ENCODE data around the gene CUL3. TPM values are rescaled to one million over a fixed set of nuclear protein-coding genes. Genes with fewer than 3 reads are reported as not detected.
"Not testable (repeated sequence)": the region's sequence is repeated elsewhere in the genome, so short reads cannot be mapped to it uniquely, and the experiment has no call there.

The CUL3 gene
- total RNA-seq, 4 donors from 2014 or later, result 94.1 to 120 (median 109) TPM

DNA sequence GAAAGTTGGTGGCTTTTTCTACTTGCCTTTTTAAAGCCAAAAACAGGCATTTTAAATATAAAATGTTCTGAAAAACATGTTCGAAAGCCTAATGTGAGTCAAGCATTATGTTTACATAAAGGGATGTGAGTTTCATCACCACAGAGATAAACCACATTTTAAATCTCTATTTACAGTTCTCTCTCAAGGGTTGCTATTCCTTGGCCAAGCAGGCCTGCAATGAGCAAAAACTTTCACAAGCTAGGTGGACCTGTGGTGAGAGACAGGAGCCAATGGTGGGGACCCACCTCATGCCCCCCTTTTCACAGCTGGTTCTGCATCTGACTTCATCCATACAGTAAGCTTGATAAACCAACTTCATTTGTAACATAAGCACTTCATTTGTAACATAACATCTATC is 65.1 kb downstream of the CUL3 start:
- no peak for DNase-seq
- in situ Hi-C loops (cut with MboI; ENCODE audit: low sequenced_read_pairs in 4 of 4), result no loop called here
- ATAC-seq, result no peak
- Histone ChIP-seq H3K36me3 (no peaks in the 10 kb centered on the region), H3K27me3 (no peaks in the 10 kb centered on the region), H3K9me3 (no peaks in the 10 kb centered on the region), H3K4me3 (no peak overlapping the region), H3K27ac (no peak overlapping the region), H3K4me1 (peaks cover 54 to 58% of the 10 kb centered on the region in 2 donors)
- TF ChIP-seq, protein P1, sequence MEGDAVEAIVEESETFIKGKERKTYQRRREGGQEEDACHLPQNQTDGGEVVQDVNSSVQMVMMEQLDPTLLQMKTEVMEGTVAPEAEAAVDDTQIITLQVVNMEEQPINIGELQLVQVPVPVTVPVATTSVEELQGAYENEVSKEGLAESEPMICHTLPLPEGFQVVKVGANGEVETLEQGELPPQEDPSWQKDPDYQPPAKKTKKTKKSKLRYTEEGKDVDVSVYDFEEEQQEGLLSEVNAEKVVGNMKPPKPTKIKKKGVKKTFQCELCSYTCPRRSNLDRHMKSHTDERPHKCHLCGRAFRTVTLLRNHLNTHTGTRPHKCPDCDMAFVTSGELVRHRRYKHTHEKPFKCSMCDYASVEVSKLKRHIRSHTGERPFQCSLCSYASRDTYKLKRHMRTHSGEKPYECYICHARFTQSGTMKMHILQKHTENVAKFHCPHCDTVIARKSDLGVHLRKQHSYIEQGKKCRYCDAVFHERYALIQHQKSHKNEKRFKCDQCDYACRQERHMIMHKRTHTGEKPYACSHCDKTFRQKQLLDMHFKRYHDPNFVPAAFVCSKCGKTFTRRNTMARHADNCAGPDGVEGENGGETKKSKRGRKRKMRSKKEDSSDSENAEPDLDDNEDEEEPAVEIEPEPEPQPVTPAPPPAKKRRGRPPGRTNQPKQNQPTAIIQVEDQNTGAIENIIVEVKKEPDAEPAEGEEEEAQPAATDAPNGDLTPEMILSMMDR (IDR thresholded peaks at IDR 0.05 in 4 of 5, conservative IDR thresholded peaks at IDR 0.05 in 1 of 5), result no peak
- TF ChIP-seq POLR2A (IDR thresholded peaks at IDR 0.05), result no peak
- intact Hi-C loops (cut with DNase I; ENCODE audit: low total_unique reads), result no loop called here

DNA sequence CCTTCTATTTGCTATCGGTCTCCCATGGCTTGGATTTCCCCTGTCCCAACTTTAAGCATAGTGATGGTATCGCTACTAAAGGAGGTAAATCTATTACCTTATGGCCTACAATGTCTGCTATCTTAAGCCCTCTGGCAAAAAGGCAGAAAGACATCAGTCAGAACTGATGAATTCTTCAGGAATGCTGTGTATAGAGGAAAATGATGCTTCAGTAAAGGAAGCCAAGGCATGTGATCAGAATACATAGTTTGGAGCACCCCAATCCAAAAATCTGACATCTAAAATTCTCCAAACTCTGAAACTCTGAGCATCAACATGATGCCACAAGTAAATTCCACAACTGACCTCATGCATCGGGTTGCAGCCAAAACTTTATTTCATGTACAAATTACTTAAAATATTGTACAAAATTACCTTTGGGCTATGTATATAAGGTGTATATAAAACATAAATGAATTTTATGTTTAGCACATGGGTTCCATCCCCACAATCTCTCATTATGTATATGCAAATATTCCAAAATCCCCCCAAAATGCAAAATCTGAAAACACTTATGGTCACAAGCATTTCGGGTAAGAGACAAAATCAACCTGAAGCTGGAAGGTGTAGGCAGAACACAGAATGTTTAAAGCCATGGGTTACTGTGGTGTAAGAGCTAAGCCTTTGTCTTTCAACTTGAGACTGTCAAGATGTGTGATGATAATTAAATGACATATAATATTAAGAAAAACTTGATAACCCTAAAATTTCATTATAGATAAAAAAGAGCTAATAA is 66.2 kb downstream of the CUL3 start:
- Histone ChIP-seq H3K27ac (no peak overlapping the region), H3K4me3 (no peak overlapping the region), H3K27me3 (no peaks in the 10 kb centered on the region), H3K4me1 (peaks cover 44 to 51% of the 10 kb centered on the region in 2 donors), H3K9me3 (no peaks in the 10 kb centered on the region), H3K36me3 (no peaks in the 10 kb centered on the region)
- ATAC-seq (no peak), DNase-seq (no peak)
- TF ChIP-seq, protein P1 (IDR thresholded peaks at IDR 0.05 in 4 of 5, conservative IDR thresholded peaks at IDR 0.05 in 1 of 5), result no peak
- no peak for TF ChIP-seq POLR2A (IDR thresholded peaks at IDR 0.05)
- in situ Hi-C loops (cut with MboI; ENCODE audit: low sequenced_read_pairs in 4 of 4) (no loop called here), intact Hi-C loops (cut with DNase I; ENCODE audit: low total_unique reads) (no loop called here)

DNA sequence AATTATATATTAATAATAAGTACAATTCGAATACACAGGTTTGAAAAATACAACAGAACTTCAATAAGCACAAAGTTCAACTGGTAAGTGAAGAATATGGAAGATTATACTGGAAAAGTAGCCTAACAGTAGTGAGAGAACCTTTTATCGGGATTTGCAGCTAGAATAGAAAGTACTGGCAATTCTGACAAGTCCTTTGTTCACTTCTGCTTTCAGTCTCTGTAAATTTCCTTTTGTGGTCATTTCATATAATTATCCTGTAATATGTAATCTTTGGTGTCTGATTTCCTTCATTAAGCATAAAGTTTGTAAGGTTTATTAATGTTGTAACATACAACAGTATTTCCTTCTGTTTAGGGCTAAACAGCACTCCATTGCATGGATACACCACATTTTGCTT is 67.2 kb downstream of the CUL3 start:
- DNase-seq (no peak), ATAC-seq (no peak)
- H3K9me3 ChIP-seq, result no peaks in the 10 kb centered on the region
- no peaks in the 10 kb centered on the region for H3K36me3 ChIP-seq
- peaks cover 35 to 41% of the 10 kb centered on the region in 2 donors for H3K4me1 ChIP-seq
- H3K27me3 ChIP-seq, result no peaks in the 10 kb centered on the region
- intact Hi-C loops (cut with DNase I; ENCODE audit: low total_unique reads) (no loop called here), in situ Hi-C loops (cut with MboI; ENCODE audit: low sequenced_read_pairs in 4 of 4) (no loop called here)
- no peak for TF ChIP-seq POLR2A (IDR thresholded peaks at IDR 0.05)
- TF ChIP-seq, protein P1 (IDR thresholded peaks at IDR 0.05 in 4 of 5, conservative IDR thresholded peaks at IDR 0.05 in 1 of 5), result no peak
- no peak overlapping the region for H3K4me3 ChIP-seq
- H3K27ac ChIP-seq, result no peak overlapping the region

DNA sequence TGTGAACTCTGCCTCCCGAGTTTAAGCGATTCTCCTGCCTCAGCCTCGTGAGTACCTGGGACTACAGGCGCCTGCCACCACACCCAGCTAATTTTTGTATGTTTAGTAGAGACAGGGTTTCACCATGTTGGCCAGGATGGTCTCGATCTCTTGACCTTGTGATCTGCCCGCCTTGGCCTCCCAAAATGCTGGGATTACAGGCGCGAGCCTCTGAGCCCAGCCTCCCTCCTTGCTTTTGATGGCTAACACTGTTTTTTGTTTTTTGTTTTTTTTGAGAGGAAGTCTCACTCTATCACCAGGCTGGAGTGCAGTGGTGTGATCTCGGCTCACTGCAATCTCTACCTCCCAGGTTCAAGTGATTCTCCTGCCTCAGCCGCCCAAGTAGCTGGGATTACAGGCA is 68.8 kb downstream of the CUL3 start:
- H3K4me1 ChIP-seq, result peaks cover 30 to 33% of the 10 kb centered on the region in 2 donors
- intact Hi-C loops (cut with DNase I; ENCODE audit: low total_unique reads); in situ Hi-C loops (cut with MboI; ENCODE audit: low sequenced_read_pairs in 4 of 4); H3K36me3 ChIP-seq; H3K9me3 ChIP-seq; H3K4me3 ChIP-seq; ATAC-seq; H3K27ac ChIP-seq; DNase-seq; H3K27me3 ChIP-seq: not testable (repeated sequence)

DNA sequence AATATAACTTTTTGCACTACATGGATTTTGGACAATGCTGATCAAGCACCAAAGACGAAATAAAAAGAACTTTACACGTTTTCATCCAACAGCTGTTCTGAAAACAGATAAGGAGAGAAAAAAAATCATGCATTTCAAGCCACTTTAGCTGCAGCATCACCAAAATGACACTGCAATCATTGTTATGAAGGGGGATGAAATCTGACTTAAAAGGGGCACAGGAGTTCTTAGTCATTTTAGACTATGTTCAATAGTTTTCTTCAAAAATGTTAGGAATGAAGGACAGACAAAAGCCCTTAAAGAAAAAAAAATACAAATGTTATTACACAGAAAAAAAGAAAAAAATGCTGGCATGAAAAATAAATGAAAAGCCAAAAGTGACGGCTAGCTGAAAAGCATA is 71.2 kb downstream of the CUL3 start:
- in situ Hi-C loops (cut with MboI; ENCODE audit: low sequenced_read_pairs in 4 of 4) (no loop called here), intact Hi-C loops (cut with DNase I; ENCODE audit: low total_unique reads) (no loop called here)
- Histone ChIP-seq H3K27me3 (no peaks in the 10 kb centered on the region), H3K27ac (no peak overlapping the region), H3K4me1 (peaks cover 10 to 11% of the 10 kb centered on the region in 2 donors), H3K36me3 (no peaks in the 10 kb centered on the region), H3K9me3 (no peaks in the 10 kb centered on the region), H3K4me3 (no peak overlapping the region)
- no peak for DNase-seq
- no peak for ATAC-seq
- TF ChIP-seq POLR2A (IDR thresholded peaks at IDR 0.05), result no peak
- TF ChIP-seq, protein P1 (IDR thresholded peaks at IDR 0.05 in 4 of 5, conservative IDR thresholded peaks at IDR 0.05 in 1 of 5), result no peak

Measured in gastrocnemius medialis (tissue), 4 donors.